Heart left ventricle (tissue), 13 donors: ENCODE measurements around the gene DEAF1.

Experiments used
- CTCF ChIP-seq, 12 donors: fragments of 200-600 bp; sonication (generic) in 4 of 12; IDR thresholded peaks; one replicate each; pipeline versions ENCODE4 v1.5.0 to v1.8.0; 2018 to 2022; ENCODE audit warnings: antibody characterized with exemption in 12 of 12, mild to moderate bottlenecking in 5 of 12
- POLR2A ChIP-seq, 2 donors: fragments of 450-650 bp; IDR thresholded peaks; one replicate each; pipeline ENCODE4 v1.6.1; 2017; ENCODE audit warnings: antibody characterized with exemption in 2 of 2, mild to moderate bottlenecking in 2 of 2, moderate library complexity in 2 of 2
- donor health status: ischemic (EF 13 %, LVEDD 7.1; RV severe dilation, severe dysfunction).
- donor health status: DM: no; HTN: yes; CAD: no.
- donor health status: DM: no; HTN: no; CAD: no.
- donor health status: ischemic (EF 25% LVEDD 6.9; RV normal size, moderate dysfunction).
- donor health status: ischemic (EF 25% LVEDD 5.7; RV mildly dilated, moderate dysfunction).
- donor health status: ischemic (EF 35%, LVEDD 5.7; RV mildly dilated, moderate dysfunction).
- donor health status: nonischemic (EF 11% LVEDD 7.7; RV severe dilation, severe dysfunction).
- donor health status: DM: yes; HTN: yes; CAD: no.
- donor health status: PGD.
- donor health status: ischemic (EF 29% LVEDD 5.4; RV normal size, mild dysfunction).
- donor health status: nonischemic (EF 23%, LVEDD 6.1; RV moderate dilation, normal function).

- TF ChIP-seq CTCF (IDR thresholded peaks at IDR 0.05) = no peak
- TF ChIP-seq POLR2A (IDR thresholded peaks at IDR 0.05) = no peak
These were observed 38.2 kb downstream of the DEAF1 start for GRCh38 chr11:656866-657265.
